IgD-negative memory B cell (primary cell): ENCODE data around the gene VWA5B1. TPM values are rescaled to one million over a fixed set of nuclear protein-coding genes. Genes with fewer than 3 reads are reported as not detected.

Source experiments
- H3K27ac Mint-ChIP-seq, 3 donors: one replicate each; pipeline ENCODE4 v1.8.0; 2020 to 2022; ENCODE audit warnings: mild to moderate bottlenecking in 3 of 3, mixed read lengths in 3 of 3, moderate library complexity in 1 of 3
- H3K27me3 Mint-ChIP-seq: one replicate; pipeline ENCODE4 v1.8.0; 2021; ENCODE audit warnings: mixed read lengths
- H3K36me3 Mint-ChIP-seq: one replicate; pipeline ENCODE4 v1.8.0; 2020; ENCODE audit warnings: mild to moderate bottlenecking, mixed read lengths
- H3K4me1 Mint-ChIP-seq, 3 donors: one replicate each; pipeline ENCODE4 v1.8.0; 2020 to 2022; ENCODE audit warnings: mixed read lengths in 3 of 3, mild to moderate bottlenecking in 1 of 3
- H3K4me3 Mint-ChIP-seq, 4 donors: one replicate each; pipeline ENCODE4 v1.8.0; 2020 to 2022; ENCODE audit warnings: mild to moderate bottlenecking in 4 of 4, mixed read lengths in 4 of 4, moderate library complexity in 3 of 4
- H3K9me3 Mint-ChIP-seq, 3 donors: one replicate each; pipeline ENCODE4 v1.8.0; 2020 to 2021; ENCODE audit warnings: mixed read lengths in 3 of 3, mild to moderate bottlenecking in 1 of 3
- polyA plus RNA-seq: library from polyadenylated mRNA; unstranded; fragments of 300-500 nt; fragmentation: Illumina TruSeq; gene quantifications from one replicate; pipeline ENCODE4 v1.2.3, GENCODE V29; 2021

VWA5B1 gene
- polyA plus RNA-seq, 1 donor from 2014 or later: not detected

- Mint-ChIP-seq H3K36me3 (peaks cover 2% of the 10 kb centered on the region), H3K4me3 (peak overlapping the region in 1 of 4 donors; percentile 86), H3K9me3 (no peaks in the 10 kb centered on the region), H3K27me3 (peaks cover 15% of the 10 kb centered on the region), H3K27ac (peak overlapping the region; percentile 85 to 99 (median 86)), H3K4me1 (peaks cover 18 to 45% (median 43%) of the 10 kb centered on the region in 3 donors)
These were observed 112.1 kb downstream of the VWA5B1 start for GRCh38 chr1:20402585-20403422.

GRCh38 chr1:20403423-20404145 lies 112.9 kb downstream of the VWA5B1 start:
- peak overlapping the region in 2 of 4 donors; percentile 86 to 92 for H3K4me3 Mint-ChIP-seq
- H3K9me3 Mint-ChIP-seq: peaks cover 0 to 3% (median 0%) of the 10 kb centered on the region in 3 donors
- H3K27me3 Mint-ChIP-seq: peaks cover 18% of the 10 kb centered on the region
- peaks cover 2% of the 10 kb centered on the region for H3K36me3 Mint-ChIP-seq
- H3K27ac Mint-ChIP-seq: peak overlapping the region; percentile 86 to 99 (median 97)
- peaks cover 18 to 46% (median 45%) of the 10 kb centered on the region in 3 donors for H3K4me1 Mint-ChIP-seq

GRCh38 chr1:20404466-20404865 lies 113.8 kb downstream of the VWA5B1 start:
- peaks cover 2% of the 10 kb centered on the region for H3K36me3 Mint-ChIP-seq
- H3K4me3 Mint-ChIP-seq: peak overlapping the region; percentile 53 to 92 (median 70)
- H3K27ac Mint-ChIP-seq: peak overlapping the region; percentile 86 to 99 (median 97)
- H3K27me3 Mint-ChIP-seq: peaks cover 16% of the 10 kb centered on the region
- peaks cover 0 to 3% (median 0%) of the 10 kb centered on the region in 3 donors for H3K9me3 Mint-ChIP-seq
- peaks cover 23 to 48% (median 45%) of the 10 kb centered on the region in 3 donors for H3K4me1 Mint-ChIP-seq

Other genes starting within 250 kb of the VWA5B1 start
- not detected for gene PLA2G5, start 220.7 kb upstream of the VWA5B1 start, polyA plus RNA-seq
- gene PLA2G2D, start 171.3 kb upstream of the VWA5B1 start, polyA plus RNA-seq: 10.1 TPM
- gene PLA2G2F, start 151.6 kb upstream of the VWA5B1 start, polyA plus RNA-seq: not detected
- gene UBXN10, start 104.8 kb upstream of the VWA5B1 start, polyA plus RNA-seq: 0.39 TPM
- not detected for gene PLA2G2C, start 104.4 kb upstream of the VWA5B1 start, polyA plus RNA-seq
- 1.6 TPM for gene CAMK2N1, start 195.3 kb downstream of the VWA5B1 start, polyA plus RNA-seq
- 37.1 TPM for gene MUL1, start 217.3 kb downstream of the VWA5B1 start, polyA plus RNA-seq